Gastrocnemius medialis (tissue), 4 donors: ENCODE data around the gene TSNAXIP1.

Experiments
- POLR2A ChIP-seq, 2 donors: fragments of 450-650 bp; IDR thresholded peaks; one replicate each; pipeline ENCODE4 v1.6.1; 2017; ENCODE audit warnings: antibody characterized with exemption in 2 of 2, mild to moderate bottlenecking in 2 of 2, moderate library complexity in 2 of 2
- TF ChIP-seq, protein P1 (sequence below), 5 experiments: fragments of 450-650 bp in 3 of 5; fragments of 200-600 bp in 2 of 5; sonication (generic) in 2 of 5; IDR thresholded peaks in 4 of 5; conservative IDR thresholded peaks in 1 of 5; 1 replicate in 4 of 5; 2 replicates in 1 of 5; pipeline ENCODE4 v1.5.1; 2016 to 2019; ENCODE audit warnings: antibody characterized with exemption in 5 of 5, mild to moderate bottlenecking in 3 of 5, moderate library complexity in 3 of 5

DNA sequence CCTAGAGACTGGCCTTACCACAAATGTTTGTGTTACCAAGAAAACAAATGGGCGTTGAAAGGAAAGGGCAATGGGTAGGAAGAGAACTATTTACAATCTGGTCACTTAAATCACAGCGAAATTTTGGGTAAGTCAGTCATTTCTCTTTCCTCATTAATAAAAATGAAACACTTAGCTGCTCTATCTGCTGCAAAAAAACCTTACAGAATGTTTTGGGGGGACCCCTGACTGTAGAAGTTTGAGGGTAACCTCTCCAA lies 39.3 kb downstream of the TSNAXIP1 start:
- no peak for TF ChIP-seq POLR2A (IDR thresholded peaks at IDR 0.05)
- TF ChIP-seq, protein P1, sequence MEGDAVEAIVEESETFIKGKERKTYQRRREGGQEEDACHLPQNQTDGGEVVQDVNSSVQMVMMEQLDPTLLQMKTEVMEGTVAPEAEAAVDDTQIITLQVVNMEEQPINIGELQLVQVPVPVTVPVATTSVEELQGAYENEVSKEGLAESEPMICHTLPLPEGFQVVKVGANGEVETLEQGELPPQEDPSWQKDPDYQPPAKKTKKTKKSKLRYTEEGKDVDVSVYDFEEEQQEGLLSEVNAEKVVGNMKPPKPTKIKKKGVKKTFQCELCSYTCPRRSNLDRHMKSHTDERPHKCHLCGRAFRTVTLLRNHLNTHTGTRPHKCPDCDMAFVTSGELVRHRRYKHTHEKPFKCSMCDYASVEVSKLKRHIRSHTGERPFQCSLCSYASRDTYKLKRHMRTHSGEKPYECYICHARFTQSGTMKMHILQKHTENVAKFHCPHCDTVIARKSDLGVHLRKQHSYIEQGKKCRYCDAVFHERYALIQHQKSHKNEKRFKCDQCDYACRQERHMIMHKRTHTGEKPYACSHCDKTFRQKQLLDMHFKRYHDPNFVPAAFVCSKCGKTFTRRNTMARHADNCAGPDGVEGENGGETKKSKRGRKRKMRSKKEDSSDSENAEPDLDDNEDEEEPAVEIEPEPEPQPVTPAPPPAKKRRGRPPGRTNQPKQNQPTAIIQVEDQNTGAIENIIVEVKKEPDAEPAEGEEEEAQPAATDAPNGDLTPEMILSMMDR (IDR thresholded peaks at IDR 0.05 in 4 of 5, conservative IDR thresholded peaks at IDR 0.05 in 1 of 5): no peak
